Urinary bladder (tissue), 4 donors: ENCODE results near the gene MAMDC2. TPM values are rescaled to one million over a fixed set of nuclear protein-coding genes. Genes with fewer than 3 reads are reported as not detected.

ENCODE experiments used
- DNase-seq: peaks from one replicate; pipeline ENCODE4 v3.0.0-alpha.2; 2015; ENCODE audit errors: extremely low spot score
- H3K27ac ChIP-seq: one replicate; pipeline ENCODE4 v1.5.1; 2013; ENCODE audit warnings: low read depth, mild to moderate bottlenecking, moderate library complexity
- H3K36me3 ChIP-seq: one replicate; pipeline ENCODE4 v1.6.1; 2013; ENCODE audit warnings: mild to moderate bottlenecking, moderate library complexity; ENCODE audit not compliant: insufficient read depth
- H3K4me1 ChIP-seq: one replicate; pipeline ENCODE4 v1.6.1; 2013; ENCODE audit warnings: mild to moderate bottlenecking, moderate library complexity; ENCODE audit not compliant: insufficient read depth
- H3K4me3 ChIP-seq: one replicate; pipeline ENCODE4 v1.5.1; 2013; ENCODE audit warnings: low read depth, low read length
- WGBS: extraction: QIAGEN DNeasy Blood & Tissue Kit; methylation state at CpG from one replicate; pipeline ENCODE4 v1.1.7; 2013; 5-methylcytosine and 5-hydroxymethylcytosine counted together
- polyA plus RNA-seq: library from polyadenylated mRNA; stranded (reverse); fragments of 200-250 nt; gene quantifications from one replicate; pipeline ENCODE4 v1.2.3, GENCODE V29; 2013
- total RNA-seq: library from RNA; depleted of rRNA; stranded (reverse); fragments of >200 nt; gene quantifications from one replicate; pipeline ENCODE4 v1.2.3, GENCODE V29; 2014
- donor health status: healthy with polysubstance abuse.
- donor health status: healthy.

MAMDC2 gene
- total and polyA plus RNA-seq, 2 donors = 52.0 to 76.4 TPM

GRCh38 chr9:70127036-70127435 lies 83.4 kb downstream of the MAMDC2 start:
- peaks cover 2% of the 10 kb centered on the region for H3K36me3 ChIP-seq
- 70% methylated on average over 6 of the region's 6 CpGs for whole genome bisulfite sequencing

GRCh38 chr9:70127540-70128416 lies 84.1 kb downstream of the MAMDC2 start:
- WGBS = 84% methylated on average over 7 of the region's 7 CpGs
- Histone ChIP-seq H3K4me1 (no peaks in the 10 kb centered on the region), H3K27ac (no peak overlapping the region), H3K36me3 (peaks cover 2% of the 10 kb centered on the region), H3K4me3 (no peak overlapping the region)
- no peak for DNase-seq

More at GRCh38 chr9:70127036-70127435, 83.4 kb downstream of the MAMDC2 start:
- no peaks in the 10 kb centered on the region for H3K4me1 ChIP-seq
- DNase-seq = no peak
- H3K27ac ChIP-seq = no peak overlapping the region
- H3K4me3 ChIP-seq = no peak overlapping the region

GRCh38 chr9:70130266-70130665 lies 86.6 kb downstream of the MAMDC2 start:
- Histone ChIP-seq H3K36me3 (peaks cover 2% of the 10 kb centered on the region), H3K4me3 (no peak overlapping the region), H3K4me1 (no peaks in the 10 kb centered on the region), H3K27ac (no peak overlapping the region)
- DNase-seq = no peak
- WGBS = 91% methylated on average over 2 of the region's 2 CpGs

GRCh38 chr9:70131296-70131695 lies 87.6 kb downstream of the MAMDC2 start:
- WGBS = 78% methylated on average over 1 of the region's 1 CpG
- H3K4me1 ChIP-seq = no peaks in the 10 kb centered on the region
- DNase-seq = no peak
- no peak overlapping the region for H3K27ac ChIP-seq
- peaks cover 2% of the 10 kb centered on the region for H3K36me3 ChIP-seq
- H3K4me3 ChIP-seq = no peak overlapping the region

- H3K27ac ChIP-seq = no peak overlapping the region
- no peaks in the 10 kb centered on the region for H3K4me1 ChIP-seq
- H3K4me3 ChIP-seq = no peak overlapping the region
- no peak for DNase-seq
- no peaks in the 10 kb centered on the region for H3K36me3 ChIP-seq
- 73% methylated on average over 6 of the region's 6 CpGs for WGBS
Measured at GRCh38 chr9:70133253-70134208, 89.9 kb downstream of the MAMDC2 start.

GRCh38 chr9:70134360-70134759 lies 90.7 kb downstream of the MAMDC2 start:
- WGBS = 100% methylated on average over 1 of the region's 1 CpG
- Histone ChIP-seq H3K4me3 (no peak overlapping the region), H3K36me3 (no peaks in the 10 kb centered on the region), H3K27ac (no peak overlapping the region), H3K4me1 (no peaks in the 10 kb centered on the region)
- no peak for DNase-seq

- Histone ChIP-seq H3K36me3 (no peaks in the 10 kb centered on the region), H3K4me1 (no peaks in the 10 kb centered on the region), H3K4me3 (no peak overlapping the region), H3K27ac (no peak overlapping the region)
- DNase-seq = no peak
Measured at GRCh38 chr9:70135176-70135575, 91.5 kb downstream of the MAMDC2 start.

- Histone ChIP-seq H3K36me3 (peaks cover 1% of the 10 kb centered on the region), H3K4me3 (no peak overlapping the region), H3K4me1 (no peaks in the 10 kb centered on the region), H3K27ac (no peak overlapping the region)
- 43% methylated on average over 1 of the region's 1 CpG for WGBS
- DNase-seq = no peak
Measured at GRCh38 chr9:70136632-70137031, 93.0 kb downstream of the MAMDC2 start.

GRCh38 chr9:70137577-70137976 lies 93.9 kb downstream of the MAMDC2 start:
- Histone ChIP-seq H3K27ac (no peak overlapping the region), H3K4me1 (no peaks in the 10 kb centered on the region), H3K36me3 (peaks cover 1% of the 10 kb centered on the region), H3K4me3 (no peak overlapping the region)
- DNase-seq = no peak
- 76% methylated on average over 3 of the region's 3 CpGs for WGBS

- Histone ChIP-seq H3K4me3 (no peak overlapping the region), H3K4me1 (no peaks in the 10 kb centered on the region), H3K27ac (no peak overlapping the region), H3K36me3 (peaks cover 1% of the 10 kb centered on the region)
- no peak for DNase-seq
- 84% methylated on average over 3 of the region's 3 CpGs for WGBS
Measured at GRCh38 chr9:70142101-70142500, 98.5 kb downstream of the MAMDC2 start.

GRCh38 chr9:70143394-70144130 lies 99.9 kb downstream of the MAMDC2 start:
- DNase-seq = no peak
- WGBS = 68% methylated on average over 3 of the region's 3 CpGs
- H3K4me3 ChIP-seq = no peak overlapping the region
- H3K27ac ChIP-seq = no peak overlapping the region
- H3K4me1 ChIP-seq = no peaks in the 10 kb centered on the region
- peaks cover 1% of the 10 kb centered on the region for H3K36me3 ChIP-seq

- 58% methylated on average over 1 of the region's 1 CpG for WGBS
- no peak for DNase-seq
- Histone ChIP-seq H3K4me1 (no peaks in the 10 kb centered on the region), H3K4me3 (no peak overlapping the region), H3K36me3 (peaks cover 1% of the 10 kb centered on the region), H3K27ac (no peak overlapping the region)
Measured at GRCh38 chr9:70144131-70144503, 100.5 kb downstream of the MAMDC2 start.

- no peak overlapping the region for H3K27ac ChIP-seq
- 87% methylated on average over 4 of the region's 4 CpGs for WGBS
- H3K36me3 ChIP-seq = no peaks in the 10 kb centered on the region
- no peak for DNase-seq
- no peak overlapping the region for H3K4me3 ChIP-seq
- no peaks in the 10 kb centered on the region for H3K4me1 ChIP-seq
Measured at GRCh38 chr9:70145981-70146380, 102.3 kb downstream of the MAMDC2 start.
